IPS-15b (cell line): Measurements from ENCODE around the gene ZNF462.

Experiments used
- H3K27me3 ChIP-seq: one replicate; pipeline ENCODE4 v1.6.1; 2013; ENCODE audit warnings: low read length; ENCODE audit not compliant: control insufficient read depth, insufficient read depth
- H3K36me3 ChIP-seq: one replicate; pipeline ENCODE4 v1.6.1; 2013; ENCODE audit warnings: low read length; ENCODE audit not compliant: control insufficient read depth, insufficient read depth
- H3K4me1 ChIP-seq: one replicate; pipeline ENCODE4 v1.6.1; 2013; ENCODE audit warnings: mild to moderate bottlenecking, low read length; ENCODE audit not compliant: control insufficient read depth, insufficient read depth
- H3K4me3 ChIP-seq: one replicate; pipeline ENCODE4 v1.5.1; 2013; ENCODE audit warnings: low read depth, low read length
- H3K9ac ChIP-seq: one replicate; pipeline ENCODE4 v1.6.1; 2013; ENCODE audit warnings: low read depth, mild to moderate bottlenecking, low read length
- H3K9me3 ChIP-seq: one replicate; pipeline ENCODE4 v1.6.1; 2013; ENCODE audit warnings: mild to moderate bottlenecking, low read length; ENCODE audit not compliant: control insufficient read depth, insufficient read depth

The ZNF462 gene

DNA sequence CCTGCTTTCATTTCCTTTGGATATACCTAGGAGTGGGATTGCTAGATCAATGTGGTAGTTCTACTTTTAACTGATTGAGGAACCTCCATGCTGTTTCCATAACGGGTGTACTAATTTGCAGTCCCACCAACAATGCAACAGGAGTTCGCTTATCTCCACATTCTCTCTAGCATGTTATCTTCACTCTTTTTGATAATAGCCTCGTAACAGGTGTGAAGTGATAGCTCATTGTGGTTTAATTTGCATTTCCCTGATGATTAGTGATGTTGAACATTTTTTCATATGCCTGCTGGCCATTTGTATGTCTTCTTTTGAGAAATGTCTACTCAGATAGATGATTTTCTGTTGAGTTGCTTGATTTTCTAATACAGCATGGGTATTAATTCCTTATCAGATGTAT is 142.2 kb downstream of the ZNF462 start:
- no peak overlapping the region for H3K4me3 ChIP-seq
- no peaks in the 10 kb centered on the region for H3K27me3 ChIP-seq
- H3K36me3 ChIP-seq, result peaks cover 7% of the 10 kb centered on the region
- H3K9ac ChIP-seq, result no peak overlapping the region
- no peaks in the 10 kb centered on the region for H3K9me3 ChIP-seq
- H3K4me1 ChIP-seq, result peaks cover 4% of the 10 kb centered on the region

DNA sequence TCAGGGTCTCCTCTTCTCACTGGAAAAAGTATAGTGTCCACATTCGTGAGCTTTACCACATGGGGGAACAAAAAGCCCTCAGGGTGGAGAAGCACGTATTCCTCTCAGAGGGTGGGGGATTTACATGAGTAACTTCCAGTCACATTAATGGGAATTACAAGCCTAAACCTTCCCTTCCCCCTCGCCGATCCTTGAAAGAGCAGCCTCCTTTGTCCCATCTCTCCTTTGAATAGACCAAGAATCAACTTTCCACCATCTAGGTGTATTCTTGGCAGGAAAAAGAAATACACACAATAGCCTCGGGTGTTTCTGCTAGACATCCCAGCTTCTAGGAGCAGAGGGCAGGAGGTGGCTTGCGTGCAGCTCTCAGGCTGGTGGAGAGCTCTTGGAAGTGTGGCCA is 144.4 kb downstream of the ZNF462 start:
- no peak overlapping the region for H3K9ac ChIP-seq
- H3K4me1 ChIP-seq, result peaks cover 4% of the 10 kb centered on the region
- no peaks in the 10 kb centered on the region for H3K9me3 ChIP-seq
- no peaks in the 10 kb centered on the region for H3K27me3 ChIP-seq
- peaks cover 7% of the 10 kb centered on the region for H3K36me3 ChIP-seq
- H3K4me3 ChIP-seq, result no peak overlapping the region

DNA sequence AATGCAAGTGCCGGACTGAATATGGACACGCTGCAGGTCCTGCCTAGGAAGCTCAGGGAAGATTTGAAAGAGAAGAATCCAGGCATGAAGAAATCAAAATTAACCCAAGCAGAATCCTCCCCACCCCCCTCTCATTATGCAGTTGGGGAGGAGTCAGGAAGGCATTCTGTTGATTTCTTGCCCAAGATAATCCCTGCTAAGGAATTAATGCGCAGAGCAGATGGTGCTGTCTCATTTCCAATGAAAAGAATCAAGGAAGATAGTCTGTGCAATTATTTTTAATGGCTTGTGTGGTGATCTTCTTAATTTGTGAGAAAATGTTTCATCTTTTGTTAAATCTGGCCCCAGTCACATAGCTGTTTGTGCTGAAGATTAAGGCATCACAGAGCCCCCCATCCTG is 145.0 kb downstream of the ZNF462 start:
- no peaks in the 10 kb centered on the region for H3K27me3 ChIP-seq
- no peak overlapping the region for H3K4me3 ChIP-seq
- H3K36me3 ChIP-seq, result peaks cover 7% of the 10 kb centered on the region
- H3K4me1 ChIP-seq, result peaks cover 4% of the 10 kb centered on the region
- H3K9ac ChIP-seq, result no peak overlapping the region
- no peaks in the 10 kb centered on the region for H3K9me3 ChIP-seq

DNA sequence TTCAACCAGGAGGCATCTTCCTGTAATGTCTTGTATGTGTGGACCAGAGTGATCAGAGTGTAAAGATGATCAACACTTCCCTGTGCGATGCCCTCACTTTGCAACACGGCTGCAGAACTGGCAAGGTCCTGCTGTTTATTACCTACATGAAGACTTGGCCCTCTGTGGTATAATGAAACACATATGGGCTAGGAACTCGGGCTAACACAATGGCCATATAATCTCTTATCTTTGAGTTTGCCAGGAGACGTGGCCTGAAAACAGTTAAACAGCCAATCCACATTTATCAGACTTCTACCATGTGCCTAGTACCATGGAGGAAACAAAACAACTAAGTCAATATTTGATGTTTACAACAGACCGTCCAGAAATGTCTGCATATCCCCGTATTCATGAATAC is 145.5 kb downstream of the ZNF462 start:
- Histone ChIP-seq H3K4me3 (no peak overlapping the region), H3K9me3 (no peaks in the 10 kb centered on the region), H3K36me3 (peaks cover 7% of the 10 kb centered on the region), H3K9ac (no peak overlapping the region), H3K27me3 (no peaks in the 10 kb centered on the region), H3K4me1 (peaks cover 4% of the 10 kb centered on the region)

DNA sequence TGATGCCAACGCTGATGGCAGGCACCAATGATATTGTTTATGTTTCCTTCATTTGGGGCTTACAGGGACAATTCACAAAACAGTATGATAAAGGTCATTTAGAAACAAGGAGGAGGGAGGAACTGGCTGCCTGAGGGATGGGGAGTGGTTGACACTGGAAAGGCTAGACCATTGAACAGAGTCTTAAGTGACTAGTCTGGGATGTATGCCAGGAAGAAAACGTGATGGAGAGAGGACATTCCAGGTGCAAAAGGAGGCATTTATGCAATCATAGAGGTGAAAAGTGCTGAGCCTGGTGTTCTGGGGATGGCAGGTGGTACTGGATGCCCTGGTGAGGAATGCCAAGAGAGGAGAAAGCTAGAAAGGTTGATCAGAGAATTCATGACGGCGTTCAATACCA is 153.4 kb downstream of the ZNF462 start:
- no peaks in the 10 kb centered on the region for H3K36me3 ChIP-seq
- H3K4me3 ChIP-seq, result no peak overlapping the region
- no peaks in the 10 kb centered on the region for H3K27me3 ChIP-seq
- no peak overlapping the region for H3K9ac ChIP-seq
- H3K9me3 ChIP-seq, result no peaks in the 10 kb centered on the region
- no peaks in the 10 kb centered on the region for H3K4me1 ChIP-seq

DNA sequence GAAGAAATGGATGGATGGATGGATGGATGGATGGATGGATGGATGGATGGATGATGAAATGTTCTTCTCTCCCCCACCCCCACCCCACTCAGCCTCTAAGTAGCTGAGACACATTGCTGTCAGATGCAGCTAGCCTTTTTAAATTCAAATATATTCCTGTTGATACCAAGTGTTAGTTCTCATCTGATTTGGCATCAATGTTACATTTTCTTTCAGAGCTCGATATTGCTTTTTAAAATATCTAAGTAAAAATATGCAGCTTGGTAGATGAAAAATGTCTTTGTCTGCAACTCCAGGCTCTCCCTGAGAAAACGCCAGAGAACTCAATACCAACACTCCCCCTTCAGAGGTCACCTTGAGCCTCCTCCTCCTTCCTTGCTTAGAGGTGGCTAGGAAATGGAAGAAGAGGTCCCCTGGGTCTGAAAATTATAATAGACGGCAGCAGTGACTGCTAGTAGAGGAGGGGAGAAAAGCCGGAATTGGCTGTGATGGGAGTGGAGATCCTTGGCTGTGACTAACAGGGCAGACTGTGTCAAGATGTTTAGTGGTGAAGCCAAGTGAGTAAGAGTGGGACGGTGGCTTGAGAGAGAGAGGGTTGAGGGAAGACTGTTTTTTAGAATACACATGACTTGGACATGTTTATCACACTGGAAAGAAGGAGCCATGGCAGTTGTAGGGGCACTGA is 156.0 kb downstream of the ZNF462 start:
- H3K4me3 ChIP-seq, result no peak overlapping the region
- H3K36me3 ChIP-seq, result no peaks in the 10 kb centered on the region
- H3K9me3 ChIP-seq, result no peaks in the 10 kb centered on the region
- H3K27me3 ChIP-seq, result no peaks in the 10 kb centered on the region
- no peaks in the 10 kb centered on the region for H3K4me1 ChIP-seq
- no peak overlapping the region for H3K9ac ChIP-seq

DNA sequence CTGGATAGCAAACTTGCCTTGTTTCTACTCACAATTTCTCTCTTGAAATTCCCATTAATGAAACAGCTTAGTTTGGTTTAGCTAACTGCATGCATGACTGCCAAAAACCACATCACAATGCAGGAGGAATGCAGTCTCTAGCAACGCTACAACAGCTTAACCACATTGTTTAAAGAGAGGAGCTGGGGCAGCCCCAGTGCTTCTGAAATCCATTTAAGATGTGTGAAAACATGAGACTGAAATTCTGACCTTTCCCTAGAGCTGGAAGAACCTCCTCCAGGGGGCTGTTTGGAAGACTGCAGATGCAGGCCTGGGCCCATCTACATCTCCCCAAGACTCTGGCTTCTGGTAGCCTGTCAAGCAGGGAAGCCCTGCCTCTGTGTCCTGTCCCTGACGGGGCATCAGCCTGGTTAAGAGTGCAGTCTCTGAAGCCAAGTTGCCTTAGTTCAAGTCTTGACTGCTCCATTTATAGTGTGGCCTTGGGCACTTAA is 157.1 kb downstream of the ZNF462 start:
- Histone ChIP-seq H3K36me3 (no peaks in the 10 kb centered on the region), H3K9me3 (no peaks in the 10 kb centered on the region), H3K4me3 (no peak overlapping the region), H3K4me1 (no peaks in the 10 kb centered on the region), H3K9ac (no peak overlapping the region), H3K27me3 (no peaks in the 10 kb centered on the region)

DNA sequence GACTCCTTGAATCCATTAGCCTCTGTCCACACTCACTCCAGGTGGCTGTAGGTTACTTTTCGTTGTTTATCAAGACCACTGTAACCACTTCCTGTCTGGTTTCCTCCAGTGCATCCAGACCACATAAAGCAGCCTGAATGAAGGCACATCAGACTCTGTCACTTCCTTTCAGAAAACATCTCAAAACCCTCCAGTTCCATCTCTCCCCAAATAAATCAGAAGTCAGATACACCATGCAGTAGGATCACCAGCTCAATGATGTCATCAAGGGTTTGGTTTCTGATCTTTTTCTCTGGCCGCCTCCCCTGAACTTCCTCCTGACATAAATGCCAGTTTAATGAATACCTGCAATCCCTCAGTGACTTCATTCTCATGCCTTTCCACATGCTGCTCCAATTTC is 161.2 kb downstream of the ZNF462 start:
- H3K9me3 ChIP-seq, result no peaks in the 10 kb centered on the region
- H3K9ac ChIP-seq, result no peak overlapping the region
- no peaks in the 10 kb centered on the region for H3K36me3 ChIP-seq
- no peaks in the 10 kb centered on the region for H3K4me1 ChIP-seq
- no peak overlapping the region for H3K4me3 ChIP-seq
- H3K27me3 ChIP-seq, result no peaks in the 10 kb centered on the region

DNA sequence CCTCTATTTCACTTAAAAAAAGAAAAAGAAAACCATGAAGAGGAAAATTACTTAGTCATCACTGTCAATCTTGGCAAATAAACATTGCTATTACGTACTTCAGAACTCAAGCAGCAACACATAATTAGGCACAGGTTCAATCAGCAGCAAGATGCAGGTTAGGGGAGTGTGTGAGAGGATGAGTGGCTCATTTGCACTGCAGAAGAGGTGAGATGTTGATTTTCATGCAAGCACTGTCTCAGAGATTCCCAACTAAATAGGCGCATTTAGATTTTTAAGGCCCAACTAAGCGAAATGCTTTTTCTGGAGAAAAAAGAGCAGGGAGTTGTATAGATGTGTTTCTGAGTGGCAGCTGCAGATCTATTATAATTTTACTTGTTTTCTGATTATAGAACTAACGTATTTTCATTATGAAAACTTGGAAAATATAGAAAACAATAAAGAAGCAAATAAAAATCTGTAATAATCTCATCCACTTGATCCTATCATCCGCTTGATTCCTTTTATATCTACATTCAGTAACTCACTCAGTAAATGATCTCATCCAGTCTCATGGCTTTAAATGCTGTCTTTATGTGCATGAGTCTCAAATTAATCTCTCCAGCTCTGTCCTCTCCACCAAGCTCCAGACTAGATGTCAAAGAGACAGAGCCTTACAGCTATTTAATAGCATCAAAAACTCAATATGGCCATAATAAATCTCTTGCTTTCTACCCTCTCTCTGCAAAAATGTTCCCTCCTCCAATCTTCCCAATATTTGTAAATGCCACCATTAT is 162.5 kb downstream of the ZNF462 start:
- Histone ChIP-seq H3K9ac (no peak overlapping the region), H3K36me3 (no peaks in the 10 kb centered on the region), H3K4me3 (no peak overlapping the region), H3K4me1 (no peaks in the 10 kb centered on the region), H3K27me3 (no peaks in the 10 kb centered on the region), H3K9me3 (no peaks in the 10 kb centered on the region)

DNA sequence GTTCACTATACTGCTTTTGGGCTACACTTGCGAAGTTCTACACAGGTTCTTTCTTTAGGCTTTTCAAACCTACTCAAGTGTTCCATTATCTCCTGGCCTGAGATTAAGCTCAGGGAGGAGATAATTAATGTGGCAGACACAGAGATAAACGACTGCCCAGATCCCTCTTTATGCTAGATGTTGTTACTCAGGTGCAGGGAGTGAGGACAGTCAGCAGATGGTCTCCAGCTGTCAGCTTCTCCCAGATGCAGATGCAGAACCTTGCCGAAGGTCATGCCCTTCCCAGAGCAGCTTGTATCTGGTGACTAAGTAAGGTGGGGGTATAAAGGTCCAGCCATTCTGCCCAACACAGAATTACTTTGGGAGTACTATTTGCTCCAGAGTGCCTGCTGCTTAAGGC is 166.2 kb downstream of the ZNF462 start:
- Histone ChIP-seq H3K27me3 (no peaks in the 10 kb centered on the region), H3K9me3 (no peaks in the 10 kb centered on the region), H3K4me1 (no peaks in the 10 kb centered on the region), H3K9ac (no peak overlapping the region), H3K36me3 (no peaks in the 10 kb centered on the region), H3K4me3 (no peak overlapping the region)

DNA sequence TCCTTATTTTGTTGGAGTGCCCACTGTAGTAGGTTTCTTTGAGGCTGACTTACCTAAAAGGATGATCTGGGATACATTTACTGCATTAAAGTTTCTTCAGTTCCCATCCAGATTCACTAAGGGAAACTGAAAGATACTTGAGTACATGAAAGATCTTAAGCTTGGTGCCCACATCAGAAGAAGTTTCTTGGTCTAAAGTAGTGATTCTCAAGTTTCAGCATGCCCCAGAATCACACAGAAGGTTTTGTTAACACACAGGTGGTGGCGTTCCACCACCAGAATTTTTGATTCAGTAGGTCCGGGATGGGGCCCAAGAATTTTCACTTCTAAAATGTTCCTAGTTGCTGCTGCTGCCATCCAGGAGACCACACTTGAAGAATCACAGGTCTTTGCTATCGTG is 171.0 kb downstream of the ZNF462 start:
- Histone ChIP-seq H3K27me3 (no peaks in the 10 kb centered on the region), H3K9ac (no peak overlapping the region), H3K36me3 (no peaks in the 10 kb centered on the region), H3K9me3 (no peaks in the 10 kb centered on the region), H3K4me3 (no peak overlapping the region), H3K4me1 (no peaks in the 10 kb centered on the region)

DNA sequence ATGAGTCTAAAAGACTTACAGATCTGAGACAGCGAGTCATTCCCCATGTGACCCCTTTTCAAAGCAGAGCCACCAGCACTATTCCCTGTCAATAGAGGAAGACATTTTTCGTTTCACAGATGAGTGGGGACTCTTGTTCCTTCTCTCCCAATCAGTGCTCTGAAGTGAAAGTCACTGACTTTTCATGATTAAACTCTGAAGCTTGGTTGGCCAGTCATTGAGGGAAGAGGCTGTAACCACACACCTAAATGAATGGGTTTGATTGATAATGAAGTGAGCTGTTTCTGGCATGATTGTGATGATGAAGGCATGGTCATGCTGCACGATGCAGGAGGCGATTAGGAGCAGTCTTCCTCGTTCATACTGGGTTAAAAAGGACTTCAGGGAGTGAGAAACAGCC is 171.9 kb downstream of the ZNF462 start:
- Histone ChIP-seq H3K36me3 (no peaks in the 10 kb centered on the region), H3K4me1 (no peaks in the 10 kb centered on the region), H3K4me3 (no peak overlapping the region), H3K9ac (no peak overlapping the region), H3K27me3 (no peaks in the 10 kb centered on the region), H3K9me3 (no peaks in the 10 kb centered on the region)
